A549 (cell line): ENCODE data around the gene ZNF511. TPM values are rescaled to one million over a fixed set of nuclear protein-coding genes. Genes with fewer than 3 reads are reported as not detected.

Experiments
- ATAC-seq, 2 experiments: fragments of 200-7000 bp in 1 of 2; fragments of >200 bp in 1 of 2; cut with Nextera tagmentation in 1 of 2; cut with Tn5 transposase in 1 of 2; 3 replicates each; pipeline versions ENCODE4 v1.8.0 to v1.9.1; 2018 to 2020; ENCODE audit warnings: mild to moderate bottlenecking in 1 of 2, moderate library complexity in 1 of 2
- CTCF ChIA-PET: fragments of 300-600 bp; sonication (Branson Sonifier 250); formaldehyde crosslinking; extraction: SDS; loops from one replicate; lab custom pipeline; 2021; ENCODE audit warnings: antibody characterized with exemption, inconsistent platforms; lab: Yijun Ruan, JAX
- POLR2A ChIA-PET: fragments of 350-600 bp; formaldehyde crosslinking; extraction: SDS; loops from one replicate; lab custom pipeline; 2021; ENCODE audit warnings: antibody characterized with exemption, inconsistent platforms; lab: Yijun Ruan, JAX
- DNase-seq, 2 experiments: peaks; one replicate each; pipeline versions ENCODE4 v3.0.0 to v3.0.0-alpha.2; 2011 to 2016; ENCODE audit warnings: low read depth in 1 of 2, low spot score in 1 of 2
- FAIRE-seq: peaks from 2 replicates; lab custom pipeline; 2011; peaks lifted over from hg19 to GRCh38; lab: Jason Lieb, UNC
- H3K27ac ChIP-seq, 2 experiments: fragments of >200 bp; sonication (Bioruptor Twin); formaldehyde crosslinking; 3 replicates each; pipeline ENCODE4 v1.5.1; 2016 to 2017
- H3K4me1 ChIP-seq: fragments of >200 bp; sonication (Bioruptor Twin); formaldehyde crosslinking; 3 replicates; pipeline ENCODE4 v1.6.1; 2016
- H3K4me2 ChIP-seq: fragments of >200 bp; sonication (Bioruptor Twin); formaldehyde crosslinking; 3 replicates; pipeline ENCODE4 v1.6.1; 2016
- H3K4me3 ChIP-seq: fragments of >200 bp; sonication (Bioruptor Twin); formaldehyde crosslinking; 3 replicates; pipeline ENCODE4 v1.5.1; 2016
- H3K9me3 ChIP-seq: fragments of >200 bp; sonication (Bioruptor Twin); formaldehyde crosslinking; 3 replicates; pipeline ENCODE4 v1.6.1; 2016
- BCL3 ChIP-seq: fragments of >200 bp; sonication (Bioruptor Twin); formaldehyde crosslinking; IDR thresholded peaks from 3 replicates; pipeline ENCODE4 v1.6.1; 2016
- E2F6 ChIP-seq: IDR thresholded peaks from 2 replicates; pipeline ENCODE4 v1.6.1; 2012; ENCODE audit warnings: low read depth, borderline replicate concordance
- EHF ChIP-seq: fragments of 250-450 bp; sonication (Bioruptor Pico); IDR thresholded peaks from 2 replicates; pipeline ENCODE4 v1.5.0; 2020; ENCODE audit warnings: mild to moderate bottlenecking
- EP300 ChIP-seq, 2 experiments: fragments of >200 bp; sonication (Bioruptor Twin); formaldehyde crosslinking; IDR thresholded peaks; 2 replicates in 1 of 2; 3 replicates in 1 of 2; pipeline ENCODE4 v1.6.1; 2016 to 2017
- HOXB13 ChIP-seq: fragments of 250-450 bp; sonication (Bioruptor Pico); IDR thresholded peaks from 2 replicates; pipeline ENCODE4 v1.5.0; 2020; ENCODE audit warnings: low read depth, mild to moderate bottlenecking, moderate library complexity
- KDM5A ChIP-seq: fragments of 200-600 bp; sonication (generic); IDR thresholded peaks from 2 replicates; pipeline ENCODE4 v1.6.1; 2016; ENCODE audit warnings: antibody characterized with exemption, mild to moderate bottlenecking
- NFE2L2 ChIP-seq: fragments of 150-350 bp; conservative IDR thresholded peaks from 2 replicates; pipeline ENCODE4 v1.6.1; 2014; ENCODE audit warnings: low read length
- NPAS2 ChIP-seq: fragments of 250-450 bp; sonication (Bioruptor Pico); IDR thresholded peaks from 2 replicates; pipeline ENCODE4 v1.8.0; 2022; ENCODE audit warnings: mild to moderate bottlenecking, moderate library complexity, borderline replicate concordance
- PHF8 ChIP-seq: fragments of 200-600 bp; sonication (generic); IDR thresholded peaks from 2 replicates; pipeline ENCODE4 v1.6.1; 2016; ENCODE audit warnings: low read depth, mild to moderate bottlenecking, antibody characterized with exemption, moderate library complexity, borderline replicate concordance
- POLR2A ChIP-seq: IDR thresholded peaks from 2 replicates; pipeline ENCODE4 v1.6.1; 2012; ENCODE audit warnings: mild to moderate bottlenecking, low read length
- RCOR1 ChIP-seq: fragments of 150-350 bp; IDR thresholded peaks from 2 replicates; pipeline ENCODE4 v1.6.1; 2014; ENCODE audit warnings: antibody characterized with exemption, low read length, low read depth
- RNF2 ChIP-seq: fragments of 200-600 bp; sonication (generic); IDR thresholded peaks from 2 replicates; pipeline ENCODE4 v1.6.1; 2016; ENCODE audit warnings: low read depth, mild to moderate bottlenecking, antibody characterized with exemption, moderate library complexity, borderline replicate concordance
- SREBF2 ChIP-seq: fragments of 450-650 bp; IDR thresholded peaks from 2 replicates; pipeline ENCODE4 v1.6.1; 2014; ENCODE audit warnings: mild to moderate bottlenecking, moderate library complexity
- TFCP2L1 ChIP-seq: fragments of 250-450 bp; sonication (Bioruptor Pico); IDR thresholded peaks from 2 replicates; pipeline ENCODE4 v1.5.0; 2021; ENCODE audit warnings: mild to moderate bottlenecking
- ZC3H11A ChIP-seq: fragments of 450-650 bp; IDR thresholded peaks from 2 replicates; pipeline ENCODE4 v1.6.1; 2014; ENCODE audit warnings: antibody characterized with exemption, mild to moderate bottlenecking
- ZSCAN20 ChIP-seq: fragments of 250-450 bp; sonication (Bioruptor Pico); IDR thresholded peaks from 2 replicates; pipeline ENCODE4 v1.8.0; 2022; ENCODE audit warnings: mild to moderate bottlenecking, moderate library complexity
- WGBS: methylation state at CpG from one replicate; pipeline ENCODE4 v1.1.6; 2017; ENCODE audit errors: missing lambda C conversion rate; 5-methylcytosine and 5-hydroxymethylcytosine counted together
- polyA plus RNA-seq, 4 experiments: library from polyadenylated mRNA; depleted of rRNA in 3 of 4; stranded (reverse); fragments of >200 nt; fragmentation: RNase III in 1 of 4; extraction: RNeasy Plus Mini Kit Qiagen cat#74134 plus additional on column Dnase treatment in 1 of 4; gene quantifications; 2 replicates in 3 of 4; 3 replicates in 1 of 4; pipeline ENCODE4 v1.2.3, GENCODE V29; 2011 to 2017
- TF ChIP-seq, protein P1 (sequence below): fragments of 250-450 bp; sonication (Bioruptor Pico); IDR thresholded peaks from 2 replicates; pipeline ENCODE4 v1.5.0; 2020; ENCODE audit warnings: low read depth, mild to moderate bottlenecking, moderate library complexity
- TF ChIP-seq, protein P2 (sequence below): fragments of >200 bp; sonication (Bioruptor Twin); formaldehyde crosslinking; IDR thresholded peaks from 3 replicates; pipeline ENCODE4 v1.5.1; 2016
- TF ChIP-seq, protein P3 (sequence below): IDR thresholded peaks from 2 replicates; pipeline ENCODE4 v1.6.1; 2012

ZNF511 gene
- polyA plus RNA-seq, 2 of the 4 experiments (the other 2 are of a cell fraction), result 40.2 to 43.6 TPM

DNA sequence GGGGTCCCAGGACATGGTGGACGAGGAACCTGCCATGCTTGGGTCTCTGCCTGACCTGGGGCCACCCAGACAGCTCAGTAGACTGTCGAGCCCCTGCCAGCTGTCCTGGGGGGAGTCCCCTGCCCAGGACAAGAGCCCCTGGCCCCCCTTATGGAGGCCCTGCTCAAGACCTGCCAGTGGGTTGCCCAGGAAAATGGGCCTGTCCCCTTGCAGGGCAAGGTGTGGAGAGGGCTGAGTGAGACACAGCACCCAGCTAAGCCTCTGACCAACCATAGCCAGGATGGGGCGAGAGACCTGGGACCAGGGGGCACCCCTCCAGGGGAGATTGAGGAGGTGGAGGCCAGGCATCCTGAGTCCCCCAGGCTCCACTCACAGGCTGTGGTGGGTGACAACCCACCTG lies 47.3 kb downstream of the ZNF511 start (continued):
- TF ChIP-seq, protein P1, sequence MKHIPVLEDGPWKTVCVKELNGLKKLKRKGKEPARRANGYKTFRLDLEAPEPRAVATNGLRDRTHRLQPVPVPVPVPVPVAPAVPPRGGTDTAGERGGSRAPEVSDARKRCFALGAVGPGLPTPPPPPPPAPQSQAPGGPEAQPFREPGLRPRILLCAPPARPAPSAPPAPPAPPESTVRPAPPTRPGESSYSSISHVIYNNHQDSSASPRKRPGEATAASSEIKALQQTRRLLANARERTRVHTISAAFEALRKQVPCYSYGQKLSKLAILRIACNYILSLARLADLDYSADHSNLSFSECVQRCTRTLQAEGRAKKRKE, result no peak
- TF ChIP-seq HOXB13 (CRISPR knock-in tag), result no peak

- Histone ChIP-seq H3K27ac (peak overlapping the region in 1 of 2 experiments; percentile 86; a peak in 4 of 6 replicates), H3K4me2 (peak overlapping the region; percentile 98), H3K4me3 (peak overlapping the region; percentile 78; the same call in 2 of the 3 replicates), H3K9me3 (no peaks in the 10 kb centered on the region), H3K4me1 (peaks cover 10% of the 10 kb centered on the region; the same call in 1 of the 3 replicates)
- TF ChIP-seq SREBF2, result no peak
- TF ChIP-seq TFCP2L1 (CRISPR knock-in tag), result no peak
- no peak for TF ChIP-seq ZC3H11A
- no peak for TF ChIP-seq EHF
- TF ChIP-seq ZSCAN20, result no peak
- TF ChIP-seq, protein P2, sequence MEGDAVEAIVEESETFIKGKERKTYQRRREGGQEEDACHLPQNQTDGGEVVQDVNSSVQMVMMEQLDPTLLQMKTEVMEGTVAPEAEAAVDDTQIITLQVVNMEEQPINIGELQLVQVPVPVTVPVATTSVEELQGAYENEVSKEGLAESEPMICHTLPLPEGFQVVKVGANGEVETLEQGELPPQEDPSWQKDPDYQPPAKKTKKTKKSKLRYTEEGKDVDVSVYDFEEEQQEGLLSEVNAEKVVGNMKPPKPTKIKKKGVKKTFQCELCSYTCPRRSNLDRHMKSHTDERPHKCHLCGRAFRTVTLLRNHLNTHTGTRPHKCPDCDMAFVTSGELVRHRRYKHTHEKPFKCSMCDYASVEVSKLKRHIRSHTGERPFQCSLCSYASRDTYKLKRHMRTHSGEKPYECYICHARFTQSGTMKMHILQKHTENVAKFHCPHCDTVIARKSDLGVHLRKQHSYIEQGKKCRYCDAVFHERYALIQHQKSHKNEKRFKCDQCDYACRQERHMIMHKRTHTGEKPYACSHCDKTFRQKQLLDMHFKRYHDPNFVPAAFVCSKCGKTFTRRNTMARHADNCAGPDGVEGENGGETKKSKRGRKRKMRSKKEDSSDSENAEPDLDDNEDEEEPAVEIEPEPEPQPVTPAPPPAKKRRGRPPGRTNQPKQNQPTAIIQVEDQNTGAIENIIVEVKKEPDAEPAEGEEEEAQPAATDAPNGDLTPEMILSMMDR, result no peak
- TF ChIP-seq KDM5A, result no peak
- no peak for TF ChIP-seq BCL3
- DNase-seq (no peak), FAIRE-seq (no peak), ATAC-seq (peak in 1 of 2 experiments; percentile 9; a peak in 3 of 6 replicates)
- WGBS, result 94% methylated on average over 5 of the region's 27 CpGs
- CTCF ChIA-PET, result interaction anchor here (1.5 to 5.5 kb wide), 2 partner anchors 10 to 27 kb away, joined by 4 to 38 read pairs; partner anchors contain the start of gene PRAP1
- POLR2A ChIA-PET, result interaction anchor here (0.8 kb wide), 1 partner anchor 12 kb away, joined by 3 read pairs; no protein-coding TSS in a partner anchor
Measured at GRCh38 chr10:133356549-133357284, 48.0 kb downstream of the ZNF511 start.

DNA sequence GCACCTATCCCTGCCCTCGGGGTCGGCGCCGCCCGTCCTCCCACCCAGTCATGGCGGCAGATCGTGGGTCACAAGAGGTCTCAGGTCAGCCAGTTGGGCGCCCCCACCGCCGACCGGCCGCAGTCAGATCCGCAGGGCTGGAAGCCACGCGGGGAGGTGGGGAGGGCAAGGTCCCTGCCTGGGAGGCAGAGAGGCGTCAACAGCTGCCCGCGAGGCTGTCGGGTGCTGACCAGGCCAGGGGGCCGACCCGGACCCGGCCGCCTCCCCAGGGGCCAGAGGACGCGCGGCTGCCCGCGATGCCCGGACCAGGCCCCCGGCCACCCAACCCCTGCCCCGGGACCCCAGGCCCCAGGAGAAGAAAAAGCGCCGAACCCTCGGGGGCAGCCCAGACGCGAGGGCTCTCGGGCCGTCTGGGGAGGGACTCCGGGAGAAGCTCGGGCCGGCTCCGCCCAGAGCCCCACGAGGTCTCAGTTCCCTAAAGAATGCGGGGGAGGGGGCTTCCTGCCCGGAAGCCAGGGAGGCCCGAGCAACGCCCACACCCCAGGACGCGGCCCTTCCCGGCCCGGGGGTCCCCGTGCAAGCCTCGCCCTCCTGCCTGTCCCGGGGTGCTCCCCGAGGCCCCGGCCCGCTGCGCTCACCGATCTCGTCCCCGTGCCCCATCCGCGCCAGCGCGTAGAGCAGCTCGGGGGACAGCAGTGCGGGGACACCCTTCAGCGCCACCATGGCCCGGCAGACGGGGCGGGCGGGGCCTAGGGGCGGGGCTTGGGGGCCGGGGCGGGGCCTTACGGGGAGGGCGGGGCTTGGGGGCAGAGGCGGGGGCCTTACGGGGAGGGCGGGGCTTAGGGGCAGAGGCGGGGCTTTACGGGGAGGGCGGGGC lies 48.8 kb downstream of the ZNF511 start, which contains the start of gene FUOM:
Gene FUOM (minus strand): TSS at position 735 of the 877 bp plus-strand sequence. CDS start 12 bp downstream, at position 723.
- POLR2A ChIA-PET, result interaction anchor here (0.8 kb wide), 1 partner anchor 12 kb away, joined by 3 read pairs; no protein-coding TSS in a partner anchor

More for the DNA sequence above, 48.8 kb downstream of the ZNF511 start, which contains the start of gene FUOM:
- FAIRE-seq (no peak), ATAC-seq (peak; percentile 33 to 77; a peak in 4 of 6 replicates), DNase-seq (peak; percentile 48 to 67)
- 33% methylated on average over 3 of the region's 83 CpGs for WGBS
- Histone ChIP-seq H3K27ac (peak within 1 kb of the TSS; percentile 84 to 86), H3K9me3 (no peaks in the 10 kb centered on the region), H3K4me2 (peak within 1 kb of the TSS; percentile 98), H3K4me3 (peak within 1 kb of the TSS; percentile 78), H3K4me1 (peaks cover 10% of the 10 kb centered on the region; the same call in 1 of the 3 replicates)
- CTCF ChIA-PET, result interaction anchor here (5.5 kb wide), 1 partner anchor 28 kb away, joined by 38 read pairs; no protein-coding TSS in a partner anchor
- TF ChIP-seq POLR2A (peak; percentile 32; the same call in 1 of the 2 replicates), E2F6 (peak; percentile 78), EP300 (IDR thresholded peaks at IDR 0.05) (no peak), RNF2 (no peak; the same call in 1 of the 2 replicates), RCOR1 (no peak), PHF8 (peak; percentile 46; the same call in 1 of the 2 replicates), NPAS2 (CRISPR knock-in tag) (no peak), NFE2L2 (no peak)
- TF ChIP-seq, protein P3, sequence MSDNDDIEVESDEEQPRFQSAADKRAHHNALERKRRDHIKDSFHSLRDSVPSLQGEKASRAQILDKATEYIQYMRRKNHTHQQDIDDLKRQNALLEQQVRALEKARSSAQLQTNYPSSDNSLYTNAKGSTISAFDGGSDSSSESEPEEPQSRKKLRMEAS, result peak; percentile 85
- TF ChIP-seq, protein P2, result no peak
